Stimulated activated CD8-positive, alpha-beta memory T cell treated with anti-CD3 and anti-CD28 coated beads, Interleukin-7, amount 100 ng/mL, for 1 hour (primary cell): Measurements from ENCODE around the gene FAM200A.
A peak's percentile ranks its signal among the peaks of the same experiment; 100 is the strongest.
"Not testable (repeated sequence)": the region's sequence is repeated elsewhere in the genome, so short reads cannot be mapped to it uniquely, and the experiment has no call there.

Source experiments
- DNase-seq, 2 donors: peaks; one replicate each; pipeline ENCODE4 v3.0.0-alpha.2; 2020; ENCODE audit warnings: low read depth in 2 of 2

Gene FAM200A

GRCh38 chr7:99559175-99559915 lies 7.4 kb upstream of the FAM200A start:
- DNase-seq, result no peak

- peak; percentile 83 to 86 for DNase-seq
These were observed 6.6 kb upstream of the FAM200A start, which contains the start of gene ZNF655 for GRCh38 chr7:99558306-99559174. Gene ZNF655, plus strand, starts transcription at chr7:99558642. Its CDS starts 1,918 bp downstream, at chr7:99560560.

- DNase-seq, result no peak
These were observed 6.0 kb upstream of the FAM200A start for GRCh38 chr7:99557940-99558305.

GRCh38 chr7:99557196-99557607 lies 5.3 kb upstream of the FAM200A start:
- DNase-seq, result no peak

GRCh38 chr7:99554939-99555338 lies 3.0 kb upstream of the FAM200A start:
- no peak for DNase-seq

GRCh38 chr7:99553039-99553438 lies 1.1 kb upstream of the FAM200A start:
- no peak for DNase-seq

GRCh38 chr7:99551334-99551733 lies 580 bp downstream of the FAM200A start:
- no peak for DNase-seq

GRCh38 chr7:99549545-99549944 lies 2.4 kb downstream of the FAM200A start:
- DNase-seq, result not testable (repeated sequence)

- not testable (repeated sequence) for DNase-seq
These were observed 6.6 kb downstream of the FAM200A start for GRCh38 chr7:99545308-99545707.

GRCh38 chr7:99543916-99544315 lies 8.0 kb downstream of the FAM200A start:
- DNase-seq, result no peak

GRCh38 chr7:99543081-99543671 lies 8.7 kb downstream of the FAM200A start:
- no peak for DNase-seq

- DNase-seq, result no peak
These were observed 10.7 kb downstream of the FAM200A start for GRCh38 chr7:99541212-99541611.

GRCh38 chr7:99540542-99540941 lies 11.4 kb downstream of the FAM200A start:
- no peak for DNase-seq

- DNase-seq, result no peak
These were observed 12.6 kb downstream of the FAM200A start for GRCh38 chr7:99539213-99539811.

GRCh38 chr7:99535667-99536066 lies 16.2 kb downstream of the FAM200A start:
- DNase-seq, result no peak

- DNase-seq, result no peak
These were observed 20.6 kb downstream of the FAM200A start for GRCh38 chr7:99531354-99531765.

GRCh38 chr7:99525713-99526440 lies 26.0 kb downstream of the FAM200A start:
- no peak for DNase-seq

GRCh38 chr7:99521399-99521798 lies 30.5 kb downstream of the FAM200A start:
- DNase-seq, result no peak

- DNase-seq, result no peak
These were observed 37.9 kb downstream of the FAM200A start for GRCh38 chr7:99514050-99514449.

- no peak for DNase-seq
These were observed 46.6 kb downstream of the FAM200A start for GRCh38 chr7:99505324-99505662.

- DNase-seq, result peak; percentile 94 to 98
These were observed 47.2 kb downstream of the FAM200A start, which contains the start of gene ZKSCAN5 for GRCh38 chr7:99504603-99505323. Gene ZKSCAN5, plus strand, starts transcription at chr7:99504662. Its CDS starts 1,383 bp downstream, at chr7:99506045.
